Measurements from ENCODE around the gene BCL2L1. TPM values are rescaled to one million over a fixed set of nuclear protein-coding genes. Genes with fewer than 3 reads are reported as not detected.
A peak's percentile ranks its signal among the peaks of the same experiment; 100 is the strongest.

The BCL2L1 gene
- total and polyA plus RNA-seq, 10 of the 15 experiments (the other 5 are each of a cell fraction or from before 2014, with no cell fraction given), result 0.63 to 67.7 (median 43.6) TPM

- RAD21 ChIA-PET (ENCODE audit: unreplicated experiment), result interaction anchor here (1.2 to 5.3 kb wide), 5 partner anchors 13 to 36 kb away, joined by 5 to 52 read pairs (median 15); partner anchors contain the start of gene BCL2L1
- no peak for FAIRE-seq
- Histone ChIP-seq H3K27me3 (replicated peaks in 1 of 2; ENCODE audit: control insufficient read depth in 2 of 2, insufficient read depth in 2 of 2, low read length in 1 of 2) (no peaks in the 10 kb centered on the region), H3K4me2 (ENCODE audit: control insufficient read depth, insufficient read depth) (peak overlapping the region; percentile 81; the same call in 1 of the 2 replicates), H4K20me1 (ENCODE audit: control insufficient read depth, insufficient read depth) (0 out of 2 replicates have a peak, but pooled peaks cover 2% of the 10 kb centered on the region), H3K27ac (ENCODE audit: control insufficient read depth, insufficient read depth) (no peak overlapping the region), H3K9me3 (replicated peaks; ENCODE audit: control insufficient read depth, insufficient read depth, low read length) (no peaks in the 10 kb centered on the region), H3K4me1 (ENCODE audit: control insufficient read depth, insufficient read depth, low read length) (peaks cover 21% of the 10 kb centered on the region), H2AFZ (ENCODE audit: control insufficient read depth, low read depth, low read length) (no peak overlapping the region), H3K36me3 (ENCODE audit: control insufficient read depth in 2 of 2, insufficient read depth in 2 of 2, low read length in 1 of 2) (peaks cover 8 to 11% of the 10 kb centered on the region in 2 experiments; a peak in 3 of 4 replicates), H3K79me2 (ENCODE audit: control insufficient read depth, insufficient read depth, low read length) (peaks cover 38% of the 10 kb centered on the region), H3K9ac (ENCODE audit: control insufficient read depth, insufficient read depth, low read length) (no peak overlapping the region), H3K4me3 (no peak overlapping the region)
- ATAC-seq, result no peak
- intact Hi-C loops (cut with micrococcal nuclease; ENCODE audit: unreplicated experiment) (no loop called here), in situ Hi-C loops (cut with MboI) (no loop called here)
- no TSS peak for BruUV-seq (replicated peaks)
- POLR2A ChIA-PET, result interaction anchor here (0.9 to 5.3 kb wide), 9 partner anchors 11 to 39 kb away, joined by 3 to 25 read pairs (median 7); partner anchors contain the start of gene BCL2L1
- SMC1A ChIA-PET (ENCODE audit: uncharacterized antibody, unreplicated experiment), result interaction anchor here (0.7 to 4.6 kb wide), 9 partner anchors 11 to 37 kb away, joined by 3 to 56 read pairs (median 7); partner anchors contain the start of gene BCL2L1
- 89% methylated on average over 8 of the region's 8 CpGs for WGBS (ENCODE audit: insufficient coverage, insufficient replicate concordance, low lambda C conversion rate, missing lambda C conversion rate)
- CTCF ChIA-PET, result interaction anchor here (1.1 to 25.1 kb wide), 6 partner anchors 13 to 161 kb away, joined by 3 to 254 read pairs (median 14); partner anchors contain the start of gene BCL2L1
- DNase-seq (ENCODE audit: low read depth, low spot score), result no peak
- TF ChIP-seq HDGF (IDR thresholded peaks at IDR 0.05) (no peak), TCF7 (IDR thresholded peaks at IDR 0.05; ENCODE audit: borderline replicate concordance) (no peak), STAT1 (conservative IDR thresholded peaks at IDR 0.05) (no peak), LARP7 (IDR thresholded peaks at IDR 0.05) (no peak), ZNF217 (IDR thresholded peaks at IDR 0.05) (no peak), ZNF384 (IDR thresholded peaks at IDR 0.05; ENCODE audit: borderline replicate concordance, low read depth, low read length) (no peak), KAT2A (conservative IDR thresholded peaks at IDR 0.05; ENCODE audit: control insufficient read depth, low read depth, low read length) (no peak), ZNF274 (IDR thresholded peaks at IDR 0.05; ENCODE audit: insufficient read depth, insufficient read length) (no peak), KLF5 (IDR thresholded peaks at IDR 0.05; ENCODE audit: partially characterized antibody) (no peak), ZNF24 (IDR thresholded peaks at IDR 0.05) (no peak), CHD4 (IDR thresholded peaks at IDR 0.05) (no peak)
- TF ChIP-seq, protein P1, sequence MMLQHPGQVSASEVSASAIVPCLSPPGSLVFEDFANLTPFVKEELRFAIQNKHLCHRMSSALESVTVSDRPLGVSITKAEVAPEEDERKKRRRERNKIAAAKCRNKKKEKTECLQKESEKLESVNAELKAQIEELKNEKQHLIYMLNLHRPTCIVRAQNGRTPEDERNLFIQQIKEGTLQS (IDR thresholded peaks at IDR 0.05; ENCODE audit: borderline replicate concordance, extremely low read depth, low read depth, low read length), result no peak
- TF ChIP-seq, protein P2, sequence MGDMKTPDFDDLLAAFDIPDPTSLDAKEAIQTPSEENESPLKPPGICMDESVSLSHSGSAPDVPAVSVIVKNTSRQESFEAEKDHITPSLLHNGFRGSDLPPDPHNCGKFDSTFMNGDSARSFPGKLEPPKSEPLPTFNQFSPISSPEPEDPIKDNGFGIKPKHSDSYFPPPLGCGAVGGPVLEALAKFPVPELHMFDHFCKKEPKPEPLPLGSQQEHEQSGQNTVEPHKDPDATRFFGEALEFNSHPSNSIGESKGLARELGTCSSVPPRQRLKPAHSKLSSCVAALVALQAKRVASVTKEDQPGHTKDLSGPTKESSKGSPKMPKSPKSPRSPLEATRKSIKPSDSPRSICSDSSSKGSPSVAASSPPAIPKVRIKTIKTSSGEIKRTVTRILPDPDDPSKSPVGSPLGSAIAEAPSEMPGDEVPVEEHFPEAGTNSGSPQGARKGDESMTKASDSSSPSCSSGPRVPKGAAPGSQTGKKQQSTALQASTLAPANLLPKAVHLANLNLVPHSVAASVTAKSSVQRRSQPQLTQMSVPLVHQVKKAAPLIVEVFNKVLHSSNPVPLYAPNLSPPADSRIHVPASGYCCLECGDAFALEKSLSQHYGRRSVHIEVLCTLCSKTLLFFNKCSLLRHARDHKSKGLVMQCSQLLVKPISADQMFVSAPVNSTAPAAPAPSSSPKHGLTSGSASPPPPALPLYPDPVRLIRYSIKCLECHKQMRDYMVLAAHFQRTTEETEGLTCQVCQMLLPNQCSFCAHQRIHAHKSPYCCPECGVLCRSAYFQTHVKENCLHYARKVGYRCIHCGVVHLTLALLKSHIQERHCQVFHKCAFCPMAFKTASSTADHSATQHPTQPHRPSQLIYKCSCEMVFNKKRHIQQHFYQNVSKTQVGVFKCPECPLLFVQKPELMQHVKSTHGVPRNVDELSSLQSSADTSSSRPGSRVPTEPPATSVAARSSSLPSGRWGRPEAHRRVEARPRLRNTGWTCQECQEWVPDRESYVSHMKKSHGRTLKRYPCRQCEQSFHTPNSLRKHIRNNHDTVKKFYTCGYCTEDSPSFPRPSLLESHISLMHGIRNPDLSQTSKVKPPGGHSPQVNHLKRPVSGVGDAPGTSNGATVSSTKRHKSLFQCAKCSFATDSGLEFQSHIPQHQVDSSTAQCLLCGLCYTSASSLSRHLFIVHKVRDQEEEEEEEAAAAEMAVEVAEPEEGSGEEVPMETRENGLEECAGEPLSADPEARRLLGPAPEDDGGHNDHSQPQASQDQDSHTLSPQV (IDR thresholded peaks at IDR 0.05), result no peak
- TF ChIP-seq, protein P3, sequence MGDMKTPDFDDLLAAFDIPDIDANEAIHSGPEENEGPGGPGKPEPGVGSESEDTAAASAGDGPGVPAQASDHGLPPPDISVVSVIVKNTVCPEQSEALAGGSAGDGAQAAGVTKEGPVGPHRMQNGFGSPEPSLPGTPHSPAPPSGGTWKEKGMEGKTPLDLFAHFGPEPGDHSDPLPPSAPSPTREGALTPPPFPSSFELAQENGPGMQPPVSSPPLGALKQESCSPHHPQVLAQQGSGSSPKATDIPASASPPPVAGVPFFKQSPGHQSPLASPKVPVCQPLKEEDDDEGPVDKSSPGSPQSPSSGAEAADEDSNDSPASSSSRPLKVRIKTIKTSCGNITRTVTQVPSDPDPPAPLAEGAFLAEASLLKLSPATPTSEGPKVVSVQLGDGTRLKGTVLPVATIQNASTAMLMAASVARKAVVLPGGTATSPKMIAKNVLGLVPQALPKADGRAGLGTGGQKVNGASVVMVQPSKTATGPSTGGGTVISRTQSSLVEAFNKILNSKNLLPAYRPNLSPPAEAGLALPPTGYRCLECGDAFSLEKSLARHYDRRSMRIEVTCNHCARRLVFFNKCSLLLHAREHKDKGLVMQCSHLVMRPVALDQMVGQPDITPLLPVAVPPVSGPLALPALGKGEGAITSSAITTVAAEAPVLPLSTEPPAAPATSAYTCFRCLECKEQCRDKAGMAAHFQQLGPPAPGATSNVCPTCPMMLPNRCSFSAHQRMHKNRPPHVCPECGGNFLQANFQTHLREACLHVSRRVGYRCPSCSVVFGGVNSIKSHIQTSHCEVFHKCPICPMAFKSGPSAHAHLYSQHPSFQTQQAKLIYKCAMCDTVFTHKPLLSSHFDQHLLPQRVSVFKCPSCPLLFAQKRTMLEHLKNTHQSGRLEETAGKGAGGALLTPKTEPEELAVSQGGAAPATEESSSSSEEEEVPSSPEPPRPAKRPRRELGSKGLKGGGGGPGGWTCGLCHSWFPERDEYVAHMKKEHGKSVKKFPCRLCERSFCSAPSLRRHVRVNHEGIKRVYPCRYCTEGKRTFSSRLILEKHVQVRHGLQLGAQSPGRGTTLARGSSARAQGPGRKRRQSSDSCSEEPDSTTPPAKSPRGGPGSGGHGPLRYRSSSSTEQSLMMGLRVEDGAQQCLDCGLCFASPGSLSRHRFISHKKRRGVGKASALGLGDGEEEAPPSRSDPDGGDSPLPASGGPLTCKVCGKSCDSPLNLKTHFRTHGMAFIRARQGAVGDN (IDR thresholded peaks at IDR 0.05), result no peak
- TF ChIP-seq, protein P4, sequence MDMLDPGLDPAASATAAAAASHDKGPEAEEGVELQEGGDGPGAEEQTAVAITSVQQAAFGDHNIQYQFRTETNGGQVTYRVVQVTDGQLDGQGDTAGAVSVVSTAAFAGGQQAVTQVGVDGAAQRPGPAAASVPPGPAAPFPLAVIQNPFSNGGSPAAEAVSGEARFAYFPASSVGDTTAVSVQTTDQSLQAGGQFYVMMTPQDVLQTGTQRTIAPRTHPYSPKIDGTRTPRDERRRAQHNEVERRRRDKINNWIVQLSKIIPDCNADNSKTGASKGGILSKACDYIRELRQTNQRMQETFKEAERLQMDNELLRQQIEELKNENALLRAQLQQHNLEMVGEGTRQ (IDR thresholded peaks at IDR 0.05; ENCODE audit: borderline replicate concordance, low read depth, low read length), result no peak
Observed at GRCh38 chr20:31698243-31698802, 24.3 kb downstream of the BCL2L1 start.
